Measurements from ENCODE around the gene SLC12A3. TPM values are rescaled to one million over a fixed set of nuclear protein-coding genes. Genes with fewer than 3 reads are reported as not detected.

Gene SLC12A3
- total RNA-seq, 1 donor = not detected

- no peak for DNase-seq (ENCODE audit: low read depth in 2 of 3, low spot score in 2 of 3)
Observed at GRCh38 chr16:56961851-56962281, 96.9 kb downstream of the SLC12A3 start, which contains the start of gene CETP. CETP (plus strand) TSS chr16:56961950; CDS start chr16:56961980, 30 bp downstream.

GRCh38 chr16:56964243-56965148 is 99.5 kb downstream of the SLC12A3 start:
- peak; percentile 91 to 93 (median 93) for DNase-seq (ENCODE audit: low read depth in 2 of 3, low spot score in 2 of 3)

Small RNA genes within 50 kb of the gene (small RNA-seq; reads per million reads assigned to genes)
- gene MIR138-2 = not detected

Other genes starting within 250 kb of the SLC12A3 start
- gene MT1E, start 239.4 kb upstream of the SLC12A3 start, total RNA-seq = 6.5 TPM
- not detected for gene MT1M, start 232.5 kb upstream of the SLC12A3 start, total RNA-seq
- gene MT1A, start 226.5 kb upstream of the SLC12A3 start, total RNA-seq = not detected
- not detected for gene MT1B, start 213.3 kb upstream of the SLC12A3 start, total RNA-seq
- 4.6 TPM for gene MT1F, start 207.2 kb upstream of the SLC12A3 start, total RNA-seq
- 5.9 TPM for gene MT1G, start 197.1 kb upstream of the SLC12A3 start, total RNA-seq
- gene MT1H, start 195.4 kb upstream of the SLC12A3 start, total RNA-seq = not detected
- gene MT1X, start 182.7 kb upstream of the SLC12A3 start, total RNA-seq = 54.1 TPM
- 59.8 TPM for gene NUP93, start 135.1 kb upstream of the SLC12A3 start, total RNA-seq
- gene HERPUD1, start 66.9 kb downstream of the SLC12A3 start, total RNA-seq = 52.2 TPM
- gene CETP, start 96.7 kb downstream of the SLC12A3 start, total RNA-seq = 2.2 TPM
- gene NLRC5, start 124.3 kb downstream of the SLC12A3 start, total RNA-seq = 78.1 TPM
- gene CPNE2, start 227.4 kb downstream of the SLC12A3 start, total RNA-seq = 33.1 TPM

Measured in hematopoietic multipotent progenitor cell (in vitro differentiated cells).